Lung (tissue), 12 donors: ENCODE measurements around the gene ATG10. TPM values are rescaled to one million over a fixed set of nuclear protein-coding genes. Genes with fewer than 3 reads are reported as not detected.
"Not testable (repeated sequence)": the region's sequence is repeated elsewhere in the genome, so short reads cannot be mapped to it uniquely, and the experiment has no call there.

Experiments used
- ATAC-seq: fragments of 200-7000 bp; cut with Tn5 transposase; one replicate; pipeline ENCODE4 v1.9.1; 2020; ENCODE audit warnings: moderate number of reproducible peaks; ENCODE audit not compliant: insufficient read depth, low FRiP score
- DNase-seq, 3 donors: peaks; one replicate each; pipeline ENCODE4 v3.0.0-alpha.2; 2013 to 2017
- H3K27ac ChIP-seq, 2 donors: one replicate each; pipeline ENCODE4 v1.5.1; 2013; ENCODE audit warnings: mild to moderate bottlenecking in 2 of 2, moderate library complexity in 2 of 2, control low read depth in 1 of 2, inconsistent platforms in 1 of 2, low read depth in 1 of 2, low read length in 1 of 2
- H3K27me3 ChIP-seq, 3 donors: one replicate each; pipeline ENCODE4 v1.5.1; 2013; ENCODE audit warnings: low read length in 2 of 3; ENCODE audit not compliant: control insufficient read depth in 3 of 3, insufficient read depth in 3 of 3
- H3K36me3 ChIP-seq, 4 donors: one replicate each; pipeline ENCODE4 v1.5.1; 2013; ENCODE audit warnings: low read length in 4 of 4, mild to moderate bottlenecking in 1 of 4, moderate library complexity in 1 of 4; ENCODE audit not compliant: control insufficient read depth in 4 of 4, insufficient read depth in 4 of 4
- H3K4me1 ChIP-seq, 5 donors: one replicate each; pipeline ENCODE4 v1.5.1; 2013; ENCODE audit warnings: low read length in 5 of 5, mild to moderate bottlenecking in 2 of 5, moderate library complexity in 1 of 5; ENCODE audit not compliant: control insufficient read depth in 5 of 5, insufficient read depth in 5 of 5
- H3K4me3 ChIP-seq: one replicate; pipeline ENCODE4 v1.5.1; 2013; ENCODE audit warnings: mild to moderate bottlenecking, control low read depth, moderate library complexity
- H3K9ac ChIP-seq, 2 donors: one replicate each; pipeline ENCODE4 v1.5.1; 2013; ENCODE audit warnings: low read length in 2 of 2, control low read depth in 1 of 2; ENCODE audit not compliant: insufficient read depth in 1 of 2
- H3K9me3 ChIP-seq, 4 donors: one replicate each; pipeline ENCODE4 v1.5.1; 2013; ENCODE audit warnings: low read length in 3 of 4, mild to moderate bottlenecking in 1 of 4, moderate library complexity in 1 of 4; ENCODE audit not compliant: control insufficient read depth in 4 of 4, insufficient read depth in 3 of 4
- WGBS, 2 donors: extraction: QIAGEN DNeasy Blood & Tissue Kit; methylation state at CpG; one replicate each; pipeline ENCODE4 v1.1.7; 2013; 5-methylcytosine and 5-hydroxymethylcytosine counted together
- polyA plus RNA-seq, 2 donors: library from polyadenylated mRNA; stranded (reverse); fragments of 200-250 nt; gene quantifications; one replicate each; pipeline ENCODE4 v1.2.1, GENCODE V29; 2013
- total RNA-seq, 2 donors: library from RNA; depleted of rRNA in 1 of 2; stranded (reverse); fragments of >200 nt in 1 of 2; gene quantifications; one replicate each; pipeline ENCODE4 v1.2.1, GENCODE V29; 2014 to 2021
- TF ChIP-seq, protein P1 (sequence below): IDR thresholded peaks from 2 replicates; pipeline ENCODE4 v1.5.1; 2012; ENCODE audit warnings: mild to moderate bottlenecking; ENCODE audit errors: control extremely low read depth, extremely low read depth
- donor health status: control.
- donor health status: control.
- donor health status: Bipolar disorder and iron deficiency.
- donor health status: healthy.
- donor health status: DM: yes; HTN: yes; CAD: no.

Gene ATG10
- total and polyA plus RNA-seq, 4 donors: 4.6 to 10.2 (median 5.8) TPM

DNA sequence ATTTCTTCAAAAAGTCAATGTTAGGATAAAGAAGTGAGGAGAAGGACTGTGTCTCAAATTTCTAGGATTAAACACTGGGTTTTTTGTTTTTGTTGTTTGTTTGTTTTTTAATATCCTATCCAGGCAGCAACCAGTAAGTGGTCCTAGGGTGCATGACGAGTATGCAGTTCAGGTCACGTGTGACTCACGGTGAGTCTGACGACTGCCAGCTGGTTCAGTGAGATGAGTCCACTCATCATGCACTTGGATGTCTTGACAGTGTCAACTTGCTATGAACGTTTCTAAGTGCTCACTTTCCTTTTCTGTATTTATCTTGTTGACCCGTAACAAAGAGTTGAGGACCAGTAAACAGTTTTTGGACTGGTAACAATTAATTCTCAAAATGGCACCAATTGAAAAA lies 32.7 kb downstream of the ATG10 start:
- H3K9me3 ChIP-seq: peaks cover 0 to 4% (median 0%) of the 10 kb centered on the region in 4 donors
- DNase-seq: peak; percentile 16 to 50 (median 43)
- ATAC-seq: no peak
- TF ChIP-seq, protein P1, sequence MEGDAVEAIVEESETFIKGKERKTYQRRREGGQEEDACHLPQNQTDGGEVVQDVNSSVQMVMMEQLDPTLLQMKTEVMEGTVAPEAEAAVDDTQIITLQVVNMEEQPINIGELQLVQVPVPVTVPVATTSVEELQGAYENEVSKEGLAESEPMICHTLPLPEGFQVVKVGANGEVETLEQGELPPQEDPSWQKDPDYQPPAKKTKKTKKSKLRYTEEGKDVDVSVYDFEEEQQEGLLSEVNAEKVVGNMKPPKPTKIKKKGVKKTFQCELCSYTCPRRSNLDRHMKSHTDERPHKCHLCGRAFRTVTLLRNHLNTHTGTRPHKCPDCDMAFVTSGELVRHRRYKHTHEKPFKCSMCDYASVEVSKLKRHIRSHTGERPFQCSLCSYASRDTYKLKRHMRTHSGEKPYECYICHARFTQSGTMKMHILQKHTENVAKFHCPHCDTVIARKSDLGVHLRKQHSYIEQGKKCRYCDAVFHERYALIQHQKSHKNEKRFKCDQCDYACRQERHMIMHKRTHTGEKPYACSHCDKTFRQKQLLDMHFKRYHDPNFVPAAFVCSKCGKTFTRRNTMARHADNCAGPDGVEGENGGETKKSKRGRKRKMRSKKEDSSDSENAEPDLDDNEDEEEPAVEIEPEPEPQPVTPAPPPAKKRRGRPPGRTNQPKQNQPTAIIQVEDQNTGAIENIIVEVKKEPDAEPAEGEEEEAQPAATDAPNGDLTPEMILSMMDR: no peak
- no peak overlapping the region for H3K27ac ChIP-seq
- H3K4me1 ChIP-seq: no peaks in the 10 kb centered on the region
- no peak overlapping the region for H3K4me3 ChIP-seq
- H3K36me3 ChIP-seq: peaks cover 0 to under 1% (median 0%) of the 10 kb centered on the region in 4 donors
- 80 to 87% methylated on average over 6 of the region's 6 CpGs for WGBS, 2 donors
- no peaks in the 10 kb centered on the region for H3K27me3 ChIP-seq
- no peak overlapping the region for H3K9ac ChIP-seq

DNA sequence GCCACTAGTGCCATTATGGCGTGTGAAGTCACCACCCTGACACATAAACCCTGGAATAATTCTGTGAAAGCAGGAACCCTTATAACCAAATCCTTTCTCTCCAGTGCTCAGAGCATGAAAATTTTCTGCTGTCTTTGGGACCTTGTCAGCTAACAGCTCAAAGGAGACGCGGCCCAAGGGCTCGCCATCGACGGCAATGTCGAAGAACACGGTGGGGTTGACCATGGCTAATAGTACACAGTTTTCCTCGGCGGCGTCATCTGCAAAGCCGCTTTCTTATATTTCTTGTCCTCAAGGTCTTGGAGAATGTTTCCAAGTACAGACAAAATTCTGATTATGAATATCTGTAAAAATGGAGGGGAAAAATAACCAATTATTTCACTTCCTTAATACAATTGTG lies 38.0 kb downstream of the ATG10 start:
- H3K27me3 ChIP-seq, DNase-seq, H3K9me3 ChIP-seq, H3K27ac ChIP-seq, H3K36me3 ChIP-seq, H3K4me1 ChIP-seq, ATAC-seq, H3K4me3 ChIP-seq, H3K9ac ChIP-seq: not testable (repeated sequence)
- WGBS, 2 donors: 98 to 99% methylated on average over 12 of the region's 12 CpGs

GRCh38 chr5:82010696-82011095 lies 38.9 kb downstream of the ATG10 start:
- no peak overlapping the region for H3K9ac ChIP-seq
- H3K9me3 ChIP-seq: no peaks in the 10 kb centered on the region
- TF ChIP-seq, protein P1: no peak
- 97 to 99% methylated on average over 2 of the region's 2 CpGs for WGBS, 2 donors
- H3K36me3 ChIP-seq: peaks cover 0 to 1% (median 0%) of the 10 kb centered on the region in 4 donors
- H3K27ac ChIP-seq: no peak overlapping the region
- H3K4me3 ChIP-seq: no peak overlapping the region
- no peaks in the 10 kb centered on the region for H3K27me3 ChIP-seq
- ATAC-seq: no peak
- H3K4me1 ChIP-seq: no peaks in the 10 kb centered on the region
- DNase-seq: no peak

DNA sequence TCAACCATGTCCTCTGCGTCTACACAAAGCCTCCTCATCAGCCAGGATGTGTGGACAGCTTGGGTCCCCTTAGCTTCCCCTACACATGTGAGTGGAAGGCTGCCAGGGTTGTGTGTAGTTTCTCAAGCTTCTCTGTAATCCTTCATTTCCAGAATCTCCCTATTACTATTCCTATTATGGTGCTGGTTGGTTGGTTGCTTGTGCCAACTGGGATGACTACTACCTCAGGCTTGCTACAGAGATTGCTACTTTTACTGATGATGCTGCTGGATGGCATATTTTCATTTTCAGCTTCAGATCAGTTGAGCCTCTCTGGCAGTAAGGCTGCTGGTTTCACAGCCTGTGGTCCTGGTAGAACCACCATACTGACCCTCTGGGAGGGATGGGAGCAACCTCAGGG lies 39.9 kb downstream of the ATG10 start:
- no peak overlapping the region for H3K9ac ChIP-seq
- H3K9me3 ChIP-seq: peaks cover 0 to 3% (median 0%) of the 10 kb centered on the region in 4 donors
- no peak overlapping the region for H3K4me3 ChIP-seq
- DNase-seq (no peak), ATAC-seq (no peak)
- no peaks in the 10 kb centered on the region for H3K4me1 ChIP-seq
- H3K36me3 ChIP-seq: peaks cover 0 to 1% (median 0%) of the 10 kb centered on the region in 4 donors
- 98 to 100% methylated on average over 1 of the region's 1 CpG for WGBS, 2 donors
- H3K27ac ChIP-seq: no peak overlapping the region
- H3K27me3 ChIP-seq: no peaks in the 10 kb centered on the region
- TF ChIP-seq, protein P1: no peak

DNA sequence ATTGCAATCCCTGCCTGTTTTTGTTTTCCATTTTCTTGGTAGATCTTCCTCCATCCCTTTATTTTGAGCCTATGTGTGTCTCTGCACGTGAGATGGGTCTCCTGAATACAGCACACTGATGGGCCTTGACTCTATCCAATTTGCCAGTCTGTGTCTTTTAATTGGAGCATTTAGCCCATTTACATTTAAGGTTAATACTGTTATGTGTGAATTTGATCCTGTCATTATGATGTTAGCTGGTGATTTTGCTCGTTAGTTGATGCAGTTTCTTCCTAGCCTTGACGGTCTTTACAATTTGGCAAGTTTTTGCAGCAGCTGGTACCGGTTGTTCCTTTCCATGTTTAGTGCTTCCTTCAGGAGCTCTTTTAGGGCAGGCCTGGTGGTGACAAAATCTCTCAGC lies 42.8 kb downstream of the ATG10 start:
- not testable (repeated sequence) for H3K9me3 ChIP-seq, DNase-seq, H3K27me3 ChIP-seq, H3K9ac ChIP-seq, ATAC-seq, H3K4me1 ChIP-seq, H3K4me3 ChIP-seq, H3K36me3 ChIP-seq, H3K27ac ChIP-seq
- 95 to 96% methylated on average over 4 of the region's 4 CpGs for WGBS, 2 donors
